Neural progenitor cell (in vitro differentiated cells): ENCODE results near the gene SPRR2G. TPM values are rescaled to one million over a fixed set of nuclear protein-coding genes. Genes with fewer than 3 reads are reported as not detected.

Experiments
- DNase-seq: peaks from one replicate; pipeline ENCODE4 v3.0.0-alpha.2; 2016; ENCODE audit warnings: low spot score
- H2AFZ ChIP-seq: fragments of 200-600 bp; sonication (generic); replicated peaks from 2 replicates; pipeline ENCODE4 v1.6.1; 2016; ENCODE audit warnings: antibody characterized with exemption
- H3F3A ChIP-seq: fragments of 200-600 bp; sonication (generic); 2 replicates; pipeline ENCODE4 v1.6.1; 2016; ENCODE audit warnings: antibody characterized with exemption, low read depth
- H3K27ac ChIP-seq: fragments of 200-600 bp; sonication (generic); 2 replicates; pipeline ENCODE4 v1.5.1; 2016; ENCODE audit warnings: mild to moderate bottlenecking
- H3K27me3 ChIP-seq: fragments of 200-600 bp; sonication (generic); 2 replicates; pipeline ENCODE4 v1.6.1; 2016; ENCODE audit warnings: mild to moderate bottlenecking, moderate library complexity
- H3K36me3 ChIP-seq: fragments of 200-600 bp; sonication (generic); 2 replicates; pipeline ENCODE4 v1.5.1; 2016
- H3K4me1 ChIP-seq: fragments of 200-600 bp; sonication (generic); 2 replicates; pipeline ENCODE4 v1.6.1; 2016; ENCODE audit warnings: mixed run types
- H3K4me2 ChIP-seq: fragments of 200-600 bp; sonication (generic); 2 replicates; pipeline ENCODE4 v1.6.1; 2016
- H3K4me3 ChIP-seq: fragments of 200-600 bp; sonication (generic); 2 replicates; pipeline ENCODE4 v1.5.1; 2016
- H3K79me2 ChIP-seq: fragments of 200-600 bp; sonication (generic); 2 replicates; pipeline ENCODE4 v1.6.1; 2016; ENCODE audit warnings: low read depth
- H3K9ac ChIP-seq: fragments of 200-600 bp; sonication (generic); 2 replicates; pipeline ENCODE4 v1.6.1; 2016
- H3K9me3 ChIP-seq: fragments of 200-600 bp; sonication (generic); 2 replicates; pipeline ENCODE4 v1.5.1; 2016; ENCODE audit warnings: low read depth
- H4K20me1 ChIP-seq: fragments of 200-600 bp; sonication (generic); 2 replicates; pipeline ENCODE4 v1.6.1; 2016; ENCODE audit warnings: low read depth
- H3K27ac Mint-ChIP-seq: 3 replicates; pipeline ENCODE4 v1.8.0; 2021; ENCODE audit warnings: mixed read lengths
- H3K27me3 Mint-ChIP-seq: 2 replicates; pipeline ENCODE4 v1.8.0; 2022; ENCODE audit warnings: low read depth, mild to moderate bottlenecking, inconsistent platforms, moderate library complexity, mixed read lengths; ENCODE audit not compliant: insufficient read depth
- H3K36me3 Mint-ChIP-seq: 3 replicates; pipeline ENCODE4 v1.8.0; 2021; ENCODE audit warnings: mixed read lengths
- H3K4me1 Mint-ChIP-seq: 3 replicates; pipeline ENCODE4 v1.8.0; 2021; ENCODE audit warnings: mixed read lengths
- H3K4me3 Mint-ChIP-seq: 3 replicates; pipeline ENCODE4 v1.8.0; 2021; ENCODE audit warnings: mild to moderate bottlenecking, moderate library complexity, mixed read lengths
- H3K9me3 Mint-ChIP-seq: 3 replicates; pipeline ENCODE4 v1.8.0; 2020; ENCODE audit warnings: mixed read lengths
- EZH2 ChIP-seq: fragments of 200-600 bp; sonication (generic); IDR thresholded peaks from 2 replicates; pipeline ENCODE4 v1.6.1; 2017; ENCODE audit warnings: antibody characterized with exemption, mild to moderate bottlenecking, moderate library complexity
- EZH2phosphoT487 ChIP-seq: fragments of 200-600 bp; sonication (generic); IDR thresholded peaks from 2 replicates; pipeline ENCODE4 v1.6.1; 2017; ENCODE audit warnings: antibody characterized with exemption
- total RNA-seq: library from RNA; depleted of rRNA; stranded (reverse); fragments of >200 nt; gene quantifications from 2 replicates; pipeline ENCODE4 v1.2.3, GENCODE V29; 2015; ENCODE audit warnings: low replicate concordance
- TF ChIP-seq, protein P1 (sequence below): fragments of 200-600 bp; sonication (generic); IDR thresholded peaks from 2 replicates; pipeline ENCODE4 v1.5.1; 2017; ENCODE audit warnings: antibody characterized with exemption, mild to moderate bottlenecking

Gene SPRR2G
- total RNA-seq, 1 donor from 2014 or later = not detected

DNA sequence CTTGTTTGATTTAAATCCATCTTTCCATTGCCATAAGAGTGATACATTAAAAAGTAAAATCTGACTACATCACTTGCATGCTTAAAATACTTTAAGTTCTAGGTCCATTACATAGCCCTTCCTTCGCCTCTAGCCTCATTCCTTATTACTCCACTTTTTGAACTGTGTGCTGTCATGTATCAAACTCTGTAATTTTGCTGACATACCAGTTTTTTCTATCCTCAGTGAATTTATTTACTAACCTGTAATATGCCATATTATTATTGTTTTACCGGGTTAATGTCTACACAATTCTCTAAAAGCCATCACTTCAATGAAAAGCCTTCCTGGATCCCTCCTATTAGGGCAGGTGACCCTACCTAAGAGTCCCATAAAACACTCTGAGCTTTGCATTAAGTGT, 4.9 kb upstream of the SPRR2G start:
- Mint-ChIP-seq H3K27me3 (no peaks in the 10 kb centered on the region), H3K4me1 (no peaks in the 10 kb centered on the region), H3K9me3 (peaks cover 7% of the 10 kb centered on the region), H3K4me3 (no peak overlapping the region), H3K36me3 (no peaks in the 10 kb centered on the region), H3K27ac (no peak overlapping the region)
- Histone ChIP-seq H2AFZ (no peak overlapping the region), H3K9me3 (peaks cover 7% of the 10 kb centered on the region), H3K4me2 (no peak overlapping the region), H3K27ac (no peak overlapping the region), H3K27me3 (no peaks in the 10 kb centered on the region), H3F3A (no peaks in the 10 kb centered on the region), H4K20me1 (no peaks in the 10 kb centered on the region), H3K36me3 (no peaks in the 10 kb centered on the region), H3K4me1 (no peaks in the 10 kb centered on the region), H3K9ac (no peak overlapping the region), H3K79me2 (no peaks in the 10 kb centered on the region), H3K4me3 (no peak overlapping the region)
- TF ChIP-seq EZH2phosphoT487 (no peak), EZH2 (no peak)
- TF ChIP-seq, protein P1, sequence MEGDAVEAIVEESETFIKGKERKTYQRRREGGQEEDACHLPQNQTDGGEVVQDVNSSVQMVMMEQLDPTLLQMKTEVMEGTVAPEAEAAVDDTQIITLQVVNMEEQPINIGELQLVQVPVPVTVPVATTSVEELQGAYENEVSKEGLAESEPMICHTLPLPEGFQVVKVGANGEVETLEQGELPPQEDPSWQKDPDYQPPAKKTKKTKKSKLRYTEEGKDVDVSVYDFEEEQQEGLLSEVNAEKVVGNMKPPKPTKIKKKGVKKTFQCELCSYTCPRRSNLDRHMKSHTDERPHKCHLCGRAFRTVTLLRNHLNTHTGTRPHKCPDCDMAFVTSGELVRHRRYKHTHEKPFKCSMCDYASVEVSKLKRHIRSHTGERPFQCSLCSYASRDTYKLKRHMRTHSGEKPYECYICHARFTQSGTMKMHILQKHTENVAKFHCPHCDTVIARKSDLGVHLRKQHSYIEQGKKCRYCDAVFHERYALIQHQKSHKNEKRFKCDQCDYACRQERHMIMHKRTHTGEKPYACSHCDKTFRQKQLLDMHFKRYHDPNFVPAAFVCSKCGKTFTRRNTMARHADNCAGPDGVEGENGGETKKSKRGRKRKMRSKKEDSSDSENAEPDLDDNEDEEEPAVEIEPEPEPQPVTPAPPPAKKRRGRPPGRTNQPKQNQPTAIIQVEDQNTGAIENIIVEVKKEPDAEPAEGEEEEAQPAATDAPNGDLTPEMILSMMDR = no peak
- DNase-seq = no peak

DNA sequence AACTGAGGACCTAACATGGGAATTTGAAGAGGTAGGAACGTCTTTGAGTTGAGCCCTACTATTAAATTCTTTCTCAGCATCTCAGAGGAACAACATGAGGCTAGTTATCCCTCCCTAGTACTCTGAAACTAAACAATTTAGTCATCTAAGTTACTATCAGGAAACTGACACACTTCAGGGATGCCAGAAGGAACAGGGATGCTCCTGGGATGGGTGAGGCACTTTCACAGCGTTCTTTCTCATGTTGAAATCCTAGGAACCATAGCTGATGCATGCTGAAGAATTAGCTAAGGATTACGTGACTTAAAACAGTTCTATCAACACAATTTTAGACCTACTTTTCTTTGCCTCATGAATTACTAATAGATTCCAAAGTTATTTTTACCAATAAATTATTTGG, 1.8 kb upstream of the SPRR2G start:
- H4K20me1 ChIP-seq = no peaks in the 10 kb centered on the region
- no peaks in the 10 kb centered on the region for H3K27me3 ChIP-seq
- H2AFZ ChIP-seq = no peak overlapping the region
- H3K27ac Mint-ChIP-seq = no peak overlapping the region
- H3K4me1 ChIP-seq = no peaks in the 10 kb centered on the region
- TF ChIP-seq, protein P1 = no peak
- TF ChIP-seq EZH2phosphoT487 = no peak
- TF ChIP-seq EZH2 = no peak
- H3K9ac ChIP-seq = no peak overlapping the region
- no peak for DNase-seq
- peaks cover 3% of the 10 kb centered on the region for H3K27me3 Mint-ChIP-seq
- H3K4me3 ChIP-seq = no peak overlapping the region
- H3K9me3 ChIP-seq = peaks cover 7% of the 10 kb centered on the region
- H3K4me1 Mint-ChIP-seq = no peaks in the 10 kb centered on the region
- H3K9me3 Mint-ChIP-seq = no peaks in the 10 kb centered on the region
- no peaks in the 10 kb centered on the region for H3K36me3 Mint-ChIP-seq
- H3K4me3 Mint-ChIP-seq = no peak overlapping the region
- H3K36me3 ChIP-seq = no peaks in the 10 kb centered on the region
- H3F3A ChIP-seq = no peaks in the 10 kb centered on the region
- H3K79me2 ChIP-seq = no peaks in the 10 kb centered on the region
- H3K4me2 ChIP-seq = no peak overlapping the region
- H3K27ac ChIP-seq = no peak overlapping the region

DNA sequence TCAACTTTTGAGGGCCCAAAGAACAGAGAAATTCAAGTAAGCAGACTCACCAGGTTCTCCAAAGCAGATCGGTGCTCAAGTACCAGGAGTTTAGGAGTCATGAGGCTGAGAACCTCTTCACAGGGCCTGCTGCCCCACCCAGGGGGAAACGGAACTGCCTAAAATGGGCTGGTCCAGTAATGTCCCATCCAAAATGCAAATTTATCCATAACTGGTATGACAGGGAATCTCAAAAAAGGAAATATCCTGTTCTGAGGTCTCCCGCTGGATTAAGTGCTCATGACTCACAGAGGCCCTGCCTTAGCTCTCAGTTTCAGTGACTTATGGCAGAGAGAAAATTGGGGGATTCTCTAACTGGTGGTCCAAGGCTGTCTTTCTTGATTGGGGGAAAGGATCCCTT, 9.3 kb downstream of the SPRR2G start:
- Histone ChIP-seq H3K27ac (no peak overlapping the region), H4K20me1 (no peaks in the 10 kb centered on the region), H3K27me3 (no peaks in the 10 kb centered on the region), H3K4me3 (no peak overlapping the region), H3K36me3 (no peaks in the 10 kb centered on the region), H3K4me1 (no peaks in the 10 kb centered on the region), H3K4me2 (no peak overlapping the region), H3K9me3 (peaks cover 3% of the 10 kb centered on the region), H3K79me2 (no peaks in the 10 kb centered on the region), H3K9ac (no peak overlapping the region), H2AFZ (no peak overlapping the region), H3F3A (no peaks in the 10 kb centered on the region)
- Mint-ChIP-seq H3K4me3 (no peak overlapping the region), H3K27ac (no peak overlapping the region), H3K9me3 (no peaks in the 10 kb centered on the region), H3K4me1 (no peaks in the 10 kb centered on the region), H3K36me3 (no peaks in the 10 kb centered on the region), H3K27me3 (no peaks in the 10 kb centered on the region)
- TF ChIP-seq, protein P1 = no peak
- no peak for TF ChIP-seq EZH2phosphoT487
- no peak for TF ChIP-seq EZH2
- no peak for DNase-seq
